A673 (cell line): ENCODE data around the gene MOB4. TPM values are rescaled to one million over a fixed set of nuclear protein-coding genes. Genes with fewer than 3 reads are reported as not detected.

Experiments
- BruUV-seq: library from RNA; stranded (reverse); fragments of 400-500 nt; replicated peaks from 2 replicates; lab custom pipeline; 2021; lab: Mats Ljungman, UMichigan
- CTCF ChIA-PET: fragments of 300-600 bp; sonication (Branson Sonifier 250); formaldehyde crosslinking; loops from one replicate; lab custom pipeline; 2022; ENCODE audit warnings: antibody characterized with exemption; lab: Charles Lee
- POLR2A ChIA-PET: fragments of 300-600 bp; sonication (Branson Sonifier 250); formaldehyde crosslinking; loops from one replicate; lab custom pipeline; 2022; ENCODE audit warnings: antibody characterized with exemption; ENCODE audit not compliant: low non-redundant PET; lab: Charles Lee
- DNase-seq: peaks from one replicate; pipeline ENCODE4 v3.0.0-alpha.2; 2015; ENCODE audit warnings: low spot score
- H3K27ac ChIP-seq: fragments of 200-600 bp; sonication (generic); 2 replicates; pipeline ENCODE4 v1.5.1; 2016; ENCODE audit warnings: mixed run types, low read depth, mild to moderate bottlenecking, mixed read lengths, antibody characterized with exemption, low read length; ENCODE audit not compliant: poor library complexity, severe bottlenecking
- H3K27me3 ChIP-seq: fragments of 200-600 bp; sonication (generic); replicated peaks from 2 replicates; pipeline ENCODE4 v1.6.1; 2017; ENCODE audit warnings: mixed run types, low read depth, mild to moderate bottlenecking, mixed read lengths, antibody characterized with exemption, low read length; ENCODE audit not compliant: insufficient read depth, poor library complexity
- H3K36me3 ChIP-seq: fragments of 200-600 bp; sonication (generic); 2 replicates; pipeline ENCODE4 v1.6.1; 2016; ENCODE audit warnings: mixed run types, mild to moderate bottlenecking, mixed read lengths, antibody characterized with exemption, low read length; ENCODE audit not compliant: insufficient read depth, poor library complexity, severe bottlenecking
- H3K4me1 ChIP-seq: fragments of 200-600 bp; sonication (generic); 2 replicates; pipeline ENCODE4 v1.6.1; 2017; ENCODE audit warnings: mixed run types, mild to moderate bottlenecking, mixed read lengths, antibody characterized with exemption, low read length; ENCODE audit not compliant: insufficient read depth, poor library complexity, severe bottlenecking
- H3K4me3 ChIP-seq: fragments of 200-600 bp; sonication (generic); 2 replicates; pipeline ENCODE4 v1.5.1; 2016; ENCODE audit warnings: low read depth, mixed run types, mild to moderate bottlenecking, mixed read lengths, low read length; ENCODE audit not compliant: poor library complexity, severe bottlenecking
- H3K9me3 ChIP-seq: fragments of 200-600 bp; sonication (generic); 2 replicates; pipeline ENCODE4 v1.6.1; 2016; ENCODE audit warnings: mixed run types, low read depth, mild to moderate bottlenecking, mixed read lengths, antibody characterized with exemption, low read length; ENCODE audit not compliant: poor library complexity, severe bottlenecking
- EZH2 ChIP-seq: fragments of 200-600 bp; sonication (generic); IDR thresholded peaks from 2 replicates; pipeline ENCODE4 v1.6.1; 2017; ENCODE audit warnings: borderline replicate concordance, low read depth, mild to moderate bottlenecking, mixed read lengths, antibody characterized with exemption, low read length; ENCODE audit not compliant: poor library complexity, severe bottlenecking
- intact Hi-C: fragments of 100-400 bp; cut with micrococcal nuclease; formaldehyde crosslinking; loops from one replicate; pipeline ENCODE4 v1.10.0; 2022; ENCODE audit not compliant: unreplicated experiment
- total RNA-seq: library from RNA; stranded (reverse); gene quantifications from 2 replicates; pipeline ENCODE4 v1.2.3, GENCODE V29; 2021
- TF ChIP-seq, protein P1 (sequence below): fragments of 300-800, 200-600 bp; sonication (generic); conservative IDR thresholded peaks from 2 replicates; pipeline ENCODE4 v1.5.1; 2017; ENCODE audit warnings: low read depth, mild to moderate bottlenecking, antibody characterized with exemption, low read length, moderate library complexity, mixed read lengths

Gene MOB4
- total RNA-seq, 1 experiment from 2014 or later: 38.0 TPM

DNA sequence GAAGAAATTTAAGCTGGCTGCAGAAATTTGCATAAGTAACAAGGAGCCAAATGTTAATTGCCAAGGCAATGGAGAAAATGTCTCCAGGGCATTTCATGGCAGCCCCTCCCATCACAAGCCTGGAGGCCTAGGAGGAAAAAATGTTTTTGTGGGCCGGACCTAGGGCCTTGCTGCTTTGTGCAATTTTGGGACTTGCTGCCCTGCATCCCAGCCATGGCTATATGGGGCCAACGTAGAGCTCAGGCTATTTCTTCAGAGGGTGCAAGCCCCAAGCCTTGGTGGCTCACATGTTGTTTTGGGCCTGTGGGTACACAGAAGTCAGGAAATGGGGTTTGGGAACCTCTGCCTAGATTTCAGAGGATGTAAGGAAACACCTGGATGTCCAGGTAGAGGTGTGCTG, 57.7 kb downstream of the MOB4 start:
- TF ChIP-seq, protein P1, sequence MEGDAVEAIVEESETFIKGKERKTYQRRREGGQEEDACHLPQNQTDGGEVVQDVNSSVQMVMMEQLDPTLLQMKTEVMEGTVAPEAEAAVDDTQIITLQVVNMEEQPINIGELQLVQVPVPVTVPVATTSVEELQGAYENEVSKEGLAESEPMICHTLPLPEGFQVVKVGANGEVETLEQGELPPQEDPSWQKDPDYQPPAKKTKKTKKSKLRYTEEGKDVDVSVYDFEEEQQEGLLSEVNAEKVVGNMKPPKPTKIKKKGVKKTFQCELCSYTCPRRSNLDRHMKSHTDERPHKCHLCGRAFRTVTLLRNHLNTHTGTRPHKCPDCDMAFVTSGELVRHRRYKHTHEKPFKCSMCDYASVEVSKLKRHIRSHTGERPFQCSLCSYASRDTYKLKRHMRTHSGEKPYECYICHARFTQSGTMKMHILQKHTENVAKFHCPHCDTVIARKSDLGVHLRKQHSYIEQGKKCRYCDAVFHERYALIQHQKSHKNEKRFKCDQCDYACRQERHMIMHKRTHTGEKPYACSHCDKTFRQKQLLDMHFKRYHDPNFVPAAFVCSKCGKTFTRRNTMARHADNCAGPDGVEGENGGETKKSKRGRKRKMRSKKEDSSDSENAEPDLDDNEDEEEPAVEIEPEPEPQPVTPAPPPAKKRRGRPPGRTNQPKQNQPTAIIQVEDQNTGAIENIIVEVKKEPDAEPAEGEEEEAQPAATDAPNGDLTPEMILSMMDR: no peak
- no peak for TF ChIP-seq EZH2
- no peaks in the 10 kb centered on the region for H3K4me1 ChIP-seq
- H3K27ac ChIP-seq: no peak overlapping the region
- intact Hi-C loops: no loop called here
- BruUV-seq: no TSS peak
- no peaks in the 10 kb centered on the region for H3K27me3 ChIP-seq
- ChIA-PET POLR2A (no interaction called here), CTCF (no interaction called here)
- H3K36me3 ChIP-seq: no peaks in the 10 kb centered on the region
- DNase-seq: no peak
- H3K9me3 ChIP-seq: no peaks in the 10 kb centered on the region
- H3K4me3 ChIP-seq: no peak overlapping the region

- H3K27me3 ChIP-seq: no peaks in the 10 kb centered on the region
- ChIA-PET POLR2A (no interaction called here), CTCF (no interaction called here)
- DNase-seq: no peak
- H3K9me3 ChIP-seq: no peaks in the 10 kb centered on the region
- H3K36me3 ChIP-seq: no peaks in the 10 kb centered on the region
- H3K4me3 ChIP-seq: no peak overlapping the region
- TF ChIP-seq, protein P1: no peak
- TF ChIP-seq EZH2: no peak
- BruUV-seq: no TSS peak
- intact Hi-C loops: no loop called here
- H3K27ac ChIP-seq: no peak overlapping the region
- H3K4me1 ChIP-seq: no peaks in the 10 kb centered on the region
These were observed 60.1 kb downstream of the MOB4 start for GRCh38 chr2:197575987-197576386.

DNA sequence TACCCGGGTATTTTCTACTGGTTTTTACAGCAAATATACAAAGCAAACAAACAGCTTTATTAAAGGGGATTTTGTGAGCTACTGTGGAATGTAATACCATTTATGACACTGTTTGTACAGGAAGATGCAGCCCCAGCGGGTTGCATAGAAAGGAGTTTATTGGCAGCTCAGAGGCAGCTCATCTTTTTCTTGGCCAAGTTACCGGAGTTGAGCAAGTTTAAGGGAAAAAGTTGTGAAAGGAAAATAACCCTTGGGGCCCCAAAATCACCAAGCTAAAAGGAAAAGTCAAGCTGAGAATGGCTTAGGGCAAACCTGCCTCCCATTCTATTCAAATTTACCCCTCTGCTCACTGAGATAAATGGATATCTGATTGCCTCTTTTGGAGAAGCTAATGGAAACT, 60.8 kb downstream of the MOB4 start:
- POLR2A ChIA-PET: no interaction called here
- no TSS peak for BruUV-seq
- CTCF ChIA-PET: no interaction called here
- Histone ChIP-seq H3K4me3 (no peak overlapping the region), H3K36me3 (no peaks in the 10 kb centered on the region), H3K4me1 (no peaks in the 10 kb centered on the region), H3K9me3 (no peaks in the 10 kb centered on the region), H3K27ac (no peak overlapping the region), H3K27me3 (no peaks in the 10 kb centered on the region)
- no peak for TF ChIP-seq EZH2
- TF ChIP-seq, protein P1: no peak
- intact Hi-C loops: no loop called here
- DNase-seq: peak; percentile 25
